CD4-positive, alpha-beta T cell treated with Interleukin-6 for 4 hours (primary cell): Measurements from ENCODE around the gene AZU1.

Experiments used
- DNase-seq: peaks from one replicate; pipeline ENCODE4 v3.0.0-alpha.2; 2020; ENCODE audit warnings: mixed read lengths

The AZU1 gene

GRCh38 chr19:827710-828321 is at the start of gene AZU1:
Gene AZU1 (plus strand): TSS chr19:827837. CDS start chr19:827847, 10 bp downstream.
- DNase-seq = no peak

- DNase-seq = no peak
Observed at GRCh38 chr19:778910-779653, 48.6 kb upstream of the AZU1 start.

- DNase-seq = no peak
Observed at GRCh38 chr19:780935-781334, 46.7 kb upstream of the AZU1 start.

- DNase-seq = no peak
Observed at GRCh38 chr19:781800-782184, 45.8 kb upstream of the AZU1 start.

GRCh38 chr19:782185-782877 is 45.3 kb upstream of the AZU1 start:
- no peak for DNase-seq

- no peak for DNase-seq
Observed at GRCh38 chr19:782878-783668, 44.6 kb upstream of the AZU1 start.

GRCh38 chr19:784541-784940 is 43.1 kb upstream of the AZU1 start:
- DNase-seq = no peak

- no peak for DNase-seq
Observed at GRCh38 chr19:787536-787935, 40.1 kb upstream of the AZU1 start.

GRCh38 chr19:788686-788982 is 39.0 kb upstream of the AZU1 start:
- DNase-seq = no peak

GRCh38 chr19:788983-789700 is 38.5 kb upstream of the AZU1 start:
- no peak for DNase-seq

- no peak for DNase-seq
Observed at GRCh38 chr19:789701-790060, 38.0 kb upstream of the AZU1 start.

GRCh38 chr19:791007-791566 is 36.5 kb upstream of the AZU1 start:
- DNase-seq = no peak

- DNase-seq = no peak
Observed at GRCh38 chr19:791567-792305, 35.9 kb upstream of the AZU1 start.

GRCh38 chr19:792306-792885 is 35.2 kb upstream of the AZU1 start:
- DNase-seq = no peak

- DNase-seq = no peak
Observed at GRCh38 chr19:793806-794205, 33.8 kb upstream of the AZU1 start.

- DNase-seq = no peak
Observed at GRCh38 chr19:795073-795611, 32.5 kb upstream of the AZU1 start.

- no peak for DNase-seq
Observed at GRCh38 chr19:795691-796581, 31.7 kb upstream of the AZU1 start.

- DNase-seq = peak; percentile 99
Observed at GRCh38 chr19:796692-797527, 30.7 kb upstream of the AZU1 start, which contains the start of gene PTBP1. Gene PTBP1 (plus strand): TSS chr19:797452. CDS start chr19:797498, 46 bp downstream.
